Prostate gland (tissue), 2 donors: ENCODE data around the gene COA6.

Experiments used
- POLR2A ChIP-seq: fragments of 450-650 bp; IDR thresholded peaks from one replicate; pipeline ENCODE4 v1.6.1; 2016; ENCODE audit warnings: antibody characterized with exemption, mild to moderate bottlenecking
- TF ChIP-seq, protein P1 (sequence below), 4 experiments: fragments of 200-600 bp in 2 of 4; fragments of 450-650 bp in 2 of 4; sonication (generic) in 2 of 4; IDR thresholded peaks; 1 replicate in 3 of 4; 2 replicates in 1 of 4; pipeline ENCODE4 v1.5.1; 2016 to 2019; ENCODE audit warnings: antibody characterized with exemption in 4 of 4, mild to moderate bottlenecking in 2 of 4, moderate library complexity in 2 of 4

DNA sequence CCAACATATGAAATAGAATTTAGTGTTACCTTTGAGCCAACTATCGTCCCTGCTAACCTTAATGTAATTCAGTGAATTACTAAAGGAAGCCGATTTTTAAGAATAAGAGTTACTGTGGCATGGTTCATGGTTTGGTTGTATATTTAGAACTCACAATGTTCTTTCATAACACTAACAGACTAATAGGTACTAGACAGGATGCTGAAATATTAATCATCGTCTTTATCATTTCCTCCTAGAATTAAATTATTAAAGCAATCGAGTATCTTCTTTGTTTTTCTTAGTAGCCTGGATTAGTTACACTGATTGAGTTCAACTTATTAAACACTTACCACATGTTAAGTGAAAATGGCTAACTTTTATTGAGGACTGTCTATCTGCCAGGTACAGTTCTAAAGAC, 58.0 kb downstream of the COA6 start:
- TF ChIP-seq, protein P1, sequence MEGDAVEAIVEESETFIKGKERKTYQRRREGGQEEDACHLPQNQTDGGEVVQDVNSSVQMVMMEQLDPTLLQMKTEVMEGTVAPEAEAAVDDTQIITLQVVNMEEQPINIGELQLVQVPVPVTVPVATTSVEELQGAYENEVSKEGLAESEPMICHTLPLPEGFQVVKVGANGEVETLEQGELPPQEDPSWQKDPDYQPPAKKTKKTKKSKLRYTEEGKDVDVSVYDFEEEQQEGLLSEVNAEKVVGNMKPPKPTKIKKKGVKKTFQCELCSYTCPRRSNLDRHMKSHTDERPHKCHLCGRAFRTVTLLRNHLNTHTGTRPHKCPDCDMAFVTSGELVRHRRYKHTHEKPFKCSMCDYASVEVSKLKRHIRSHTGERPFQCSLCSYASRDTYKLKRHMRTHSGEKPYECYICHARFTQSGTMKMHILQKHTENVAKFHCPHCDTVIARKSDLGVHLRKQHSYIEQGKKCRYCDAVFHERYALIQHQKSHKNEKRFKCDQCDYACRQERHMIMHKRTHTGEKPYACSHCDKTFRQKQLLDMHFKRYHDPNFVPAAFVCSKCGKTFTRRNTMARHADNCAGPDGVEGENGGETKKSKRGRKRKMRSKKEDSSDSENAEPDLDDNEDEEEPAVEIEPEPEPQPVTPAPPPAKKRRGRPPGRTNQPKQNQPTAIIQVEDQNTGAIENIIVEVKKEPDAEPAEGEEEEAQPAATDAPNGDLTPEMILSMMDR (IDR thresholded peaks at IDR 0.05), result no peak
- TF ChIP-seq POLR2A, result no peak
